SK-N-SH (cell line): Measurements from ENCODE around the gene CDH4. TPM values are rescaled to one million over a fixed set of nuclear protein-coding genes. Genes with fewer than 3 reads are reported as not detected.

ENCODE experiments used
- CTCF ChIA-PET: fragments of 300-600, 350-600 bp; formaldehyde crosslinking; extraction: SDS; loops from one replicate; lab custom pipeline; 2021; lab: Yijun Ruan, JAX
- POLR2A ChIA-PET: fragments of 350-600 bp; sonication (Branson Sonifier 250); formaldehyde crosslinking; extraction: SDS; loops from one replicate; lab custom pipeline; 2020; ENCODE audit warnings: antibody characterized with exemption, inconsistent platforms; lab: Yijun Ruan, JAX
- DNase-seq: peaks from one replicate; pipeline ENCODE4 v3.0.0; 2012
- H2AFZ ChIP-seq: fragments of 200-600 bp; sonication (generic); 2 replicates; pipeline ENCODE4 v1.8.1; 2016; ENCODE audit warnings: antibody characterized with exemption, mild to moderate bottlenecking, low read depth
- H3F3A ChIP-seq: fragments of 200-600 bp; sonication (generic); replicated peaks from 2 replicates; pipeline ENCODE3; 2016; ENCODE audit warnings: antibody characterized with exemption, mild to moderate bottlenecking; ENCODE audit not compliant: insufficient read depth
- H3K27ac ChIP-seq, 2 experiments: fragments of 200-500 bp in 1 of 2; fragments of 200-600 bp in 1 of 2; sonication (Bioruptor generic) in 1 of 2; sonication (generic), shearing (Covaris generic) in 1 of 2; 2 replicates each; pipeline versions ENCODE4 v1.5.1 to v1.6.1; 2014 to 2016; ENCODE audit warnings: low read depth in 2 of 2, inconsistent platforms in 1 of 2, low read length in 1 of 2, mild to moderate bottlenecking in 1 of 2, mixed read lengths in 1 of 2
- H3K27me3 ChIP-seq: fragments of 200-600 bp; sonication (generic), shearing (Covaris generic); 2 replicates; pipeline ENCODE4 v1.6.1; 2016; ENCODE audit warnings: mixed run types; ENCODE audit not compliant: insufficient read depth
- H3K36me3 ChIP-seq, 2 experiments: fragments of 200-500 bp in 1 of 2; fragments of 200-600 bp in 1 of 2; sonication (Bioruptor generic) in 1 of 2; sonication (generic) in 1 of 2; replicated peaks in 1 of 2; 2 replicates each; pipeline versions ENCODE3 to v1.5.1; 2014 to 2016; ENCODE audit warnings: low read length in 1 of 2, mild to moderate bottlenecking in 1 of 2; ENCODE audit not compliant: insufficient read depth in 2 of 2, control insufficient read depth in 1 of 2
- H3K4me1 ChIP-seq, 2 experiments: fragments of 200-500 bp in 1 of 2; fragments of 200-600 bp in 1 of 2; sonication (Bioruptor generic) in 1 of 2; sonication (generic), shearing (Covaris generic) in 1 of 2; 2 replicates each; pipeline versions ENCODE4 v1.5.1 to v1.6.1; 2014 to 2016; ENCODE audit warnings: low read depth in 1 of 2, low read length in 1 of 2, mixed run types in 1 of 2; ENCODE audit not compliant: insufficient read depth in 2 of 2, control insufficient read depth in 1 of 2
- H3K4me2 ChIP-seq: fragments of 200-600 bp; sonication (generic), shearing (Covaris generic); 2 replicates; pipeline ENCODE4 v1.6.1; 2017; ENCODE audit warnings: mixed run types
- H3K4me3 ChIP-seq, 2 experiments: fragments of 200-500 bp in 1 of 2; fragments of 200-600 bp in 1 of 2; sonication (Bioruptor generic) in 1 of 2; sonication (generic), shearing (Covaris generic) in 1 of 2; 2 replicates each; pipeline versions ENCODE4 v1.5.1 to v1.8.1; 2014 to 2016; ENCODE audit warnings: low read depth in 2 of 2, inconsistent platforms in 1 of 2, low read length in 1 of 2, mild to moderate bottlenecking in 1 of 2, mixed read lengths in 1 of 2, moderate library complexity in 1 of 2
- H3K79me2 ChIP-seq: fragments of 200-600 bp; sonication (generic); 2 replicates; pipeline ENCODE4 v1.8.1; 2017; ENCODE audit warnings: mild to moderate bottlenecking; ENCODE audit not compliant: insufficient read depth
- H3K9ac ChIP-seq: fragments of 200-600 bp; sonication (generic); 2 replicates; pipeline ENCODE4 v1.6.1; 2017; ENCODE audit warnings: mixed run types
- H3K9me2 ChIP-seq: fragments of 200-600 bp; sonication (generic); 2 replicates; pipeline ENCODE4 v1.6.1; 2017; ENCODE audit warnings: mixed run types
- H3K9me3 ChIP-seq: fragments of 200-600 bp; sonication (generic); 2 replicates; pipeline ENCODE4 v1.6.1; 2017; ENCODE audit warnings: mixed run types, mild to moderate bottlenecking, moderate library complexity
- H4K20me1 ChIP-seq: fragments of 200-600 bp; sonication (generic); 2 replicates; pipeline ENCODE4 v1.6.1; 2017; ENCODE audit warnings: mild to moderate bottlenecking, mixed run types; ENCODE audit not compliant: insufficient read depth
- CHD2 ChIP-seq: fragments of 150-350 bp; IDR thresholded peaks from 2 replicates; pipeline ENCODE4 v1.6.1; 2018; ENCODE audit warnings: low read length; ENCODE audit not compliant: partially characterized antibody
- ELF1 ChIP-seq: IDR thresholded peaks from 2 replicates; pipeline ENCODE4 v1.4.0; 2012
- EP300 ChIP-seq, 2 experiments: IDR thresholded peaks; 2 replicates each; pipeline versions ENCODE4 v1.4.0 to v1.6.1; 2012; ENCODE audit warnings: borderline replicate concordance in 1 of 2, low read depth in 1 of 2, low read length in 1 of 2
- FOSL2 ChIP-seq: IDR thresholded peaks from 2 replicates; pipeline ENCODE4 v1.4.0; 2012; ENCODE audit warnings: low read depth, mild to moderate bottlenecking, moderate library complexity, borderline replicate concordance
- FOXJ3 ChIP-seq: sonication (generic); formaldehyde crosslinking; IDR thresholded peaks from 2 replicates; pipeline ENCODE4 v1.5.1; 2020; ENCODE audit warnings: mild to moderate bottlenecking, missing genetic modification reagents
- FOXM1 ChIP-seq: IDR thresholded peaks from 2 replicates; pipeline ENCODE4 v1.4.0; 2012; ENCODE audit warnings: low read depth, mild to moderate bottlenecking
- GATA2 ChIP-seq: sonication (generic); formaldehyde crosslinking; IDR thresholded peaks from 2 replicates; pipeline ENCODE4 v1.5.0; 2020; ENCODE audit warnings: mild to moderate bottlenecking, missing genetic modification reagents
- JUND ChIP-seq: IDR thresholded peaks from 2 replicates; pipeline ENCODE4 v1.4.0; 2012
- MEF2A ChIP-seq: IDR thresholded peaks from 2 replicates; pipeline ENCODE4 v1.4.0; 2012; ENCODE audit warnings: low read depth, borderline replicate concordance
- MXI1 ChIP-seq: IDR thresholded peaks from 2 replicates; pipeline ENCODE4 v1.6.1; 2012; ENCODE audit warnings: mild to moderate bottlenecking, low read depth, low read length, improper control_type of control experiment
- NRF1 ChIP-seq: IDR thresholded peaks from 2 replicates; pipeline ENCODE4 v1.6.1; 2012; ENCODE audit warnings: low read depth, mild to moderate bottlenecking, low read length
- RCOR1 ChIP-seq: fragments of 150-350 bp; IDR thresholded peaks from 2 replicates; pipeline ENCODE4 v1.6.1; 2017; ENCODE audit warnings: antibody characterized with exemption, low read length
- TCF12 ChIP-seq: IDR thresholded peaks from 2 replicates; pipeline ENCODE4 v1.4.0; 2012
- USF1 ChIP-seq: IDR thresholded peaks from 2 replicates; pipeline ENCODE4 v1.4.0; 2012; ENCODE audit warnings: low read depth, borderline replicate concordance
- WGBS: methylation state at CpG from one replicate; pipeline ENCODE4 v1.1.6; 2017; ENCODE audit warnings: low lambda C conversion rate; 5-methylcytosine and 5-hydroxymethylcytosine counted together
- polyA plus RNA-seq, 3 experiments: library from polyadenylated mRNA; depleted of rRNA; stranded (reverse); fragments of >200 nt; gene quantifications; 2 replicates each; pipeline ENCODE4 v1.2.3, GENCODE V29; 2012
- TF ChIP-seq, protein P1 (sequence below): fragments of 200-600 bp; sonication (generic); IDR thresholded peaks from 2 replicates; pipeline ENCODE4 v1.6.1; 2017; ENCODE audit warnings: antibody characterized with exemption, mild to moderate bottlenecking, moderate library complexity
- TF ChIP-seq, protein P2 (sequence below): IDR thresholded peaks from 2 replicates; pipeline ENCODE4; 2012

Gene CDH4
- polyA plus RNA-seq, 1 of the 3 experiments (the other 2 are of a cell fraction): not detected

DNA sequence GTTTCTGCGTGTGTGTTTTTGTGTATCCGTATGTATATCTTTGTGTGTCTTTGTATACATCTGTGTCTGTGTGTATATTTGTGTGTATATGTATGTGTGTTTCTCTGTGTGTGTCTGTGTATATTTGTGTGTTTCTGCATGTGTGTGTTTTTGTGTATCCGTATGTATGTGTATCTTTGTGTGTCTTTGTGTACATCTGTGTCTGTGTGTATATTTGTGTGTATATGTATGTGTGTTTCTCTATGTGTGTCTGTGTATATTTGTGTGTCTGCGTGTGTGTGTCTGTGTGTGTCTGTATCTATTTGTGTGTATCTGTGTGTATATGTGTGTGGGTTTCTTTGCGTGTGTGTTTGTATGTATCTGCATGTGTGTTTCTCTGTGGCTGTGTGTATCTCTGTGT, 192.6 kb downstream of the CDH4 start:
- WGBS: 75% methylated on average over 5 of the region's 5 CpGs
- H3K9me2 ChIP-seq: no peaks in the 10 kb centered on the region
- H3K79me2 ChIP-seq: no peaks in the 10 kb centered on the region
- no peaks in the 10 kb centered on the region for H4K20me1 ChIP-seq
- no peak for DNase-seq
- no peak overlapping the region for H2AFZ ChIP-seq
- no peak overlapping the region for H3K4me2 ChIP-seq
- CTCF ChIA-PET: no interaction called here
- no peaks in the 10 kb centered on the region for H3K36me3 ChIP-seq
- H3K9ac ChIP-seq: no peak overlapping the region
- H3K27ac ChIP-seq: no peak overlapping the region
- 0 out of 2 replicates have a peak, but pooled peaks cover 4% of the 10 kb centered on the region for H3K9me3 ChIP-seq
- no peaks in the 10 kb centered on the region for H3F3A ChIP-seq
- no peaks in the 10 kb centered on the region for H3K4me1 ChIP-seq
- TF ChIP-seq RCOR1 (no peak), EP300 (IDR thresholded peaks at IDR 0.05; ENCODE audit: borderline replicate concordance in 1 of 2, low read depth in 1 of 2, low read length in 1 of 2) (no peak), FOXM1 (no peak), USF1 (no peak), MEF2A (no peak), CHD2 (no peak)
- TF ChIP-seq, protein P1, sequence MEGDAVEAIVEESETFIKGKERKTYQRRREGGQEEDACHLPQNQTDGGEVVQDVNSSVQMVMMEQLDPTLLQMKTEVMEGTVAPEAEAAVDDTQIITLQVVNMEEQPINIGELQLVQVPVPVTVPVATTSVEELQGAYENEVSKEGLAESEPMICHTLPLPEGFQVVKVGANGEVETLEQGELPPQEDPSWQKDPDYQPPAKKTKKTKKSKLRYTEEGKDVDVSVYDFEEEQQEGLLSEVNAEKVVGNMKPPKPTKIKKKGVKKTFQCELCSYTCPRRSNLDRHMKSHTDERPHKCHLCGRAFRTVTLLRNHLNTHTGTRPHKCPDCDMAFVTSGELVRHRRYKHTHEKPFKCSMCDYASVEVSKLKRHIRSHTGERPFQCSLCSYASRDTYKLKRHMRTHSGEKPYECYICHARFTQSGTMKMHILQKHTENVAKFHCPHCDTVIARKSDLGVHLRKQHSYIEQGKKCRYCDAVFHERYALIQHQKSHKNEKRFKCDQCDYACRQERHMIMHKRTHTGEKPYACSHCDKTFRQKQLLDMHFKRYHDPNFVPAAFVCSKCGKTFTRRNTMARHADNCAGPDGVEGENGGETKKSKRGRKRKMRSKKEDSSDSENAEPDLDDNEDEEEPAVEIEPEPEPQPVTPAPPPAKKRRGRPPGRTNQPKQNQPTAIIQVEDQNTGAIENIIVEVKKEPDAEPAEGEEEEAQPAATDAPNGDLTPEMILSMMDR: no peak
- no peak overlapping the region for H3K4me3 ChIP-seq
- H3K27me3 ChIP-seq: no peaks in the 10 kb centered on the region
- POLR2A ChIA-PET: no interaction called here

- no peaks in the 10 kb centered on the region for H3K79me2 ChIP-seq
- H3F3A ChIP-seq: no peaks in the 10 kb centered on the region
- H3K27me3 ChIP-seq: no peaks in the 10 kb centered on the region
- H3K27ac ChIP-seq: no peak overlapping the region
- no peaks in the 10 kb centered on the region for H3K9me2 ChIP-seq
- POLR2A ChIA-PET: no interaction called here
- CTCF ChIA-PET: no interaction called here
- no peak overlapping the region for H2AFZ ChIP-seq
- DNase-seq: no peak
- no peaks in the 10 kb centered on the region for H3K4me1 ChIP-seq
- no peaks in the 10 kb centered on the region for H3K36me3 ChIP-seq
- H3K9ac ChIP-seq: no peak overlapping the region
- TF ChIP-seq TCF12: no peak
- no peaks in the 10 kb centered on the region for H4K20me1 ChIP-seq
- 0 out of 2 replicates have a peak, but pooled peaks cover 6% of the 10 kb centered on the region for H3K9me3 ChIP-seq
- no peak overlapping the region for H3K4me3 ChIP-seq
- WGBS: 56% methylated on average over 6 of the region's 6 CpGs
- H3K4me2 ChIP-seq: no peak overlapping the region
Observed at GRCh38 chr20:61445138-61445537, 193.1 kb downstream of the CDH4 start.

GRCh38 chr20:61445741-61446140, 193.7 kb downstream of the CDH4 start:
- H3K9me2 ChIP-seq: no peaks in the 10 kb centered on the region
- 0 out of 2 replicates have a peak, but pooled peaks cover 6% of the 10 kb centered on the region for H3K9me3 ChIP-seq
- H3F3A ChIP-seq: no peaks in the 10 kb centered on the region
- 69% methylated on average over 10 of the region's 10 CpGs for WGBS
- H3K79me2 ChIP-seq: no peaks in the 10 kb centered on the region
- no peaks in the 10 kb centered on the region for H4K20me1 ChIP-seq
- H3K4me1 ChIP-seq: no peaks in the 10 kb centered on the region
- POLR2A ChIA-PET: no interaction called here
- no peak overlapping the region for H3K27ac ChIP-seq
- no peak overlapping the region for H3K4me3 ChIP-seq
- H3K27me3 ChIP-seq: no peaks in the 10 kb centered on the region
- DNase-seq: no peak
- H3K4me2 ChIP-seq: no peak overlapping the region
- H3K9ac ChIP-seq: no peak overlapping the region
- no peak overlapping the region for H2AFZ ChIP-seq
- TF ChIP-seq FOXM1 (no peak), GATA2 (CRISPR knock-in tag) (no peak), MXI1 (no peak), NRF1 (no peak), FOXJ3 (CRISPR knock-in tag) (no peak), FOSL2 (no peak), USF1 (no peak), RCOR1 (no peak), JUND (no peak), ELF1 (no peak)
- TF ChIP-seq, protein P2, sequence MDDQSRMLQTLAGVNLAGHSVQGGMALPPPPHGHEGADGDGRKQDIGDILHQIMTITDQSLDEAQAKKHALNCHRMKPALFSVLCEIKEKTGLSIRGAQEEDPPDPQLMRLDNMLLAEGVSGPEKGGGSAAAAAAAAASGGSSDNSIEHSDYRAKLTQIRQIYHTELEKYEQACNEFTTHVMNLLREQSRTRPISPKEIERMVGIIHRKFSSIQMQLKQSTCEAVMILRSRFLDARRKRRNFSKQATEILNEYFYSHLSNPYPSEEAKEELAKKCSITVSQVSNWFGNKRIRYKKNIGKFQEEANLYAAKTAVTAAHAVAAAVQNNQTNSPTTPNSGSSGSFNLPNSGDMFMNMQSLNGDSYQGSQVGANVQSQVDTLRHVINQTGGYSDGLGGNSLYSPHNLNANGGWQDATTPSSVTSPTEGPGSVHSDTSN: no peak
- CTCF ChIA-PET: no interaction called here
- no peaks in the 10 kb centered on the region for H3K36me3 ChIP-seq
